22Rv1 (cell line): ENCODE results near the gene MMP3.

Source experiments
- CTCF ChIP-seq: fragments of 450-650 bp; IDR thresholded peaks from 2 replicates; pipeline ENCODE4 v1.5.1; 2017; ENCODE audit warnings: mild to moderate bottlenecking
- ZFX ChIP-seq: fragments of 450-650 bp; IDR thresholded peaks from 2 replicates; pipeline ENCODE4 v1.6.1; 2017; ENCODE audit warnings: antibody characterized with exemption, borderline replicate concordance

DNA sequence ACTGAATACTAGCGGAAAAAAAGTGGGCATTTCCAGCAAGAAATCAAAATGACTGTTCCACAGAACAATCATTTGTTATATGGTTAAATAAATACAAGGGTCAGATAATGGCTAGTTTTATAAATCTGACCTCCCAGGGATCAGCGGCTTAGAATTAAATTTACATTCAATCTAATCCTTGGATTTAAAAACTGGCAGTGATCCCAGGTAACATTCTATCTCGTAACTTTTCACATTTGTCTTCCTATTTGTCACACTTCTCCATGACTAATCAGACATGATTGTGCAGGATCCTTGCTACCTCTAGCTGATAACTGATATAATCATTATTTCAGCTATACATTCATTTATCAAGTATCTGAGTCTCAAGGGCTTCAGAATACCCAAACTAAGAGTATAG, 2.9 kb upstream of the MMP3 start:
- TF ChIP-seq CTCF (no peak), ZFX (no peak)
